Smooth muscle cell of the brain vasculature (primary cell): ENCODE data around the gene CLSTN1.
"Not testable (repeated sequence)": the region's sequence is repeated elsewhere in the genome, so short reads cannot be mapped to it uniquely, and the experiment has no call there.

Experiments used
- DNase-seq: peaks from one replicate; pipeline ENCODE4 v3.0.0-alpha.2; 2012; ENCODE audit warnings: low read depth, low spot score

CLSTN1 gene

GRCh38 chr1:9762446-9762845 is 61.3 kb downstream of the CLSTN1 start:
- DNase-seq, result not testable (repeated sequence)

- DNase-seq, result no peak
Measured at GRCh38 chr1:9761855-9762254, 61.9 kb downstream of the CLSTN1 start.

GRCh38 chr1:9760824-9761223 is 62.9 kb downstream of the CLSTN1 start:
- no peak for DNase-seq

- no peak for DNase-seq
Measured at GRCh38 chr1:9759939-9760338, 63.8 kb downstream of the CLSTN1 start.

- DNase-seq, result no peak
Measured at GRCh38 chr1:9758559-9759121, 65.1 kb downstream of the CLSTN1 start.

GRCh38 chr1:9755441-9755995 is 68.2 kb downstream of the CLSTN1 start:
- no peak for DNase-seq

- peak; percentile 45 for DNase-seq
Measured at GRCh38 chr1:9753121-9753531, 70.6 kb downstream of the CLSTN1 start.

- no peak for DNase-seq
Measured at GRCh38 chr1:9751971-9752370, 71.8 kb downstream of the CLSTN1 start.

- no peak for DNase-seq
Measured at GRCh38 chr1:9749361-9749760, 74.4 kb downstream of the CLSTN1 start.

- not testable (repeated sequence) for DNase-seq
Measured at GRCh38 chr1:9748391-9748790, 75.4 kb downstream of the CLSTN1 start.

- DNase-seq, result no peak
Measured at GRCh38 chr1:9746651-9747050, 77.1 kb downstream of the CLSTN1 start.

GRCh38 chr1:9746211-9746610 is 77.6 kb downstream of the CLSTN1 start:
- DNase-seq, result no peak

- no peak for DNase-seq
Measured at GRCh38 chr1:9744106-9744799, 79.5 kb downstream of the CLSTN1 start.

- no peak for DNase-seq
Measured at GRCh38 chr1:9737671-9738070, 86.1 kb downstream of the CLSTN1 start.

GRCh38 chr1:9737057-9737456 is 86.7 kb downstream of the CLSTN1 start:
- no peak for DNase-seq

GRCh38 chr1:9736241-9736640 is 87.5 kb downstream of the CLSTN1 start:
- DNase-seq, result no peak

GRCh38 chr1:9735800-9736199 is 88.0 kb downstream of the CLSTN1 start:
- no peak for DNase-seq

GRCh38 chr1:9733160-9733789 is 90.5 kb downstream of the CLSTN1 start:
- no peak for DNase-seq

GRCh38 chr1:9732123-9732971 is 91.4 kb downstream of the CLSTN1 start:
- DNase-seq, result no peak

GRCh38 chr1:9731561-9731960 is 92.2 kb downstream of the CLSTN1 start:
- DNase-seq, result no peak

- DNase-seq, result no peak
Measured at GRCh38 chr1:9731051-9731537, 92.7 kb downstream of the CLSTN1 start.
